ENCODE measurements around the gene CCND1. TPM values are rescaled to one million over a fixed set of nuclear protein-coding genes. Genes with fewer than 3 reads are reported as not detected.

CCND1 gene
- total and polyA plus RNA-seq, 9 of the 15 experiments (the other 6 are each of a cell fraction or from before 2014, with no cell fraction given): 0.04 to 23.3 (median 3.8) TPM

DNA sequence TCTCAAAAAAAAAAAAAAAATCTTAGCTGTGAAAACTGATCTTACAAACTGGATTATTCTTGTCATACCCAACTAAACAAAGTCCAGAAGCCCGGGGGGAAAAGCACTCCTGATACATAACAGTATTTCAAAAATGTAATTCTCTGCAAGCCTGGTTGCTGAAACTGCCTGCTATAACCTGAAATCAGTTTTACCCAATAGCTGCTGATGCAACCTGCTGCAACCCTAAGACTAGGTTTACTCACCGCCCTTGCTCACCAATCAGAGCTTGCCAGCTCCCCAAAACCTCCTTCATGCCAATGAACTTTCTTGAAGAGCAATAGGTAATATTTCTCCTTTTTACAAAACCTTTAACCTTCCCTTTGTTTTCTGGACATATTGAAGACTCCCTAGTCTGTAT lies 50.5 kb downstream of the CCND1 start:
- no TSS peak for BruUV-seq (replicated peaks)
- Histone ChIP-seq H3K4me2 (ENCODE audit: insufficient read depth, low read length) (no peak overlapping the region), H3K4me1 (replicated peaks in 1 of 2; ENCODE audit: control insufficient read depth in 2 of 2, insufficient read depth in 2 of 2, low read length in 2 of 2) (peaks cover 3 to 5% of the 10 kb centered on the region in 2 experiments; a peak in 4 of 5 replicates), H3K79me2 (ENCODE audit: control insufficient read depth, insufficient read depth, low read length) (no peaks in the 10 kb centered on the region), H3K9ac (ENCODE audit: insufficient read depth in 1 of 2, low read depth in 2 of 2, low read length in 2 of 2) (no peak overlapping the region), H3K4me3 (no peak overlapping the region), H4K20me1 (replicated peaks; ENCODE audit: control insufficient read depth, insufficient read depth, low read length) (no peaks in the 10 kb centered on the region), H3K36me3 (ENCODE audit: control insufficient read depth, insufficient read depth, low read length) (no peaks in the 10 kb centered on the region), H2AFZ (ENCODE audit: low read depth, low read length) (no peak overlapping the region), H3K27me3 (ENCODE audit: control insufficient read depth in 2 of 2, insufficient read depth in 2 of 2, low read length in 2 of 2) (peaks cover 15% of the 10 kb centered on the region in 2 experiments), H3K9me1 (ENCODE audit: control insufficient read depth, insufficient read depth, low read length) (no peaks in the 10 kb centered on the region), H3K9me3 (replicated peaks; ENCODE audit: control insufficient read depth, insufficient read depth, low read depth, low read length) (no peaks in the 10 kb centered on the region), H3K27ac (ENCODE audit: extremely low read depth, low read depth, low read length) (no peak overlapping the region)
- 3% methylated on average over 2 of the region's 2 CpGs for WGBS (ENCODE audit: insufficient coverage, low coverage, missing lambda C conversion rate)
- FAIRE-seq (no peak), DNase-seq (ENCODE audit: extremely low read depth in 1 of 4, low spot score in 3 of 4) (peak in 1 of 4 experiments; percentile 31), ATAC-seq (peak; percentile 64)
- POLR2A ChIA-PET: interaction anchor here (0.6 to 1.0 kb wide), 2 partner anchors 8 to 669 kb away, joined by 3 read pairs; no protein-coding TSS in a partner anchor
- CTCF ChIA-PET (ENCODE audit: low intra/inter-chr PET ratio): no interaction called here
- intact Hi-C loops (cut with micrococcal nuclease) (no loop called here), in situ Hi-C loops (cut with MboI) (loop anchor here (5.0 kb wide), 2 partner anchors 106 to 506 kb away; no protein-coding TSS in a partner anchor)
- TF ChIP-seq, protein P1, sequence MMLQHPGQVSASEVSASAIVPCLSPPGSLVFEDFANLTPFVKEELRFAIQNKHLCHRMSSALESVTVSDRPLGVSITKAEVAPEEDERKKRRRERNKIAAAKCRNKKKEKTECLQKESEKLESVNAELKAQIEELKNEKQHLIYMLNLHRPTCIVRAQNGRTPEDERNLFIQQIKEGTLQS (IDR thresholded peaks at IDR 0.05): peak; percentile 86
- TF ChIP-seq, protein P1 (CRISPR knock-in tag; conservative IDR thresholded peaks at IDR 0.05): no peak
- peak; percentile 87 for TF ChIP-seq EP300 (IDR thresholded peaks at IDR 0.05; ENCODE audit: low read length)
- peak; percentile 50; the same call in 1 of the 2 replicates for TF ChIP-seq JUN (IDR thresholded peaks at IDR 0.05; ENCODE audit: borderline replicate concordance, low read depth, low read length)
- no peak for TF ChIP-seq JUN (CRISPR knock-in tag; IDR thresholded peaks at IDR 0.05; ENCODE audit: borderline replicate concordance)
- TF ChIP-seq, protein P2, sequence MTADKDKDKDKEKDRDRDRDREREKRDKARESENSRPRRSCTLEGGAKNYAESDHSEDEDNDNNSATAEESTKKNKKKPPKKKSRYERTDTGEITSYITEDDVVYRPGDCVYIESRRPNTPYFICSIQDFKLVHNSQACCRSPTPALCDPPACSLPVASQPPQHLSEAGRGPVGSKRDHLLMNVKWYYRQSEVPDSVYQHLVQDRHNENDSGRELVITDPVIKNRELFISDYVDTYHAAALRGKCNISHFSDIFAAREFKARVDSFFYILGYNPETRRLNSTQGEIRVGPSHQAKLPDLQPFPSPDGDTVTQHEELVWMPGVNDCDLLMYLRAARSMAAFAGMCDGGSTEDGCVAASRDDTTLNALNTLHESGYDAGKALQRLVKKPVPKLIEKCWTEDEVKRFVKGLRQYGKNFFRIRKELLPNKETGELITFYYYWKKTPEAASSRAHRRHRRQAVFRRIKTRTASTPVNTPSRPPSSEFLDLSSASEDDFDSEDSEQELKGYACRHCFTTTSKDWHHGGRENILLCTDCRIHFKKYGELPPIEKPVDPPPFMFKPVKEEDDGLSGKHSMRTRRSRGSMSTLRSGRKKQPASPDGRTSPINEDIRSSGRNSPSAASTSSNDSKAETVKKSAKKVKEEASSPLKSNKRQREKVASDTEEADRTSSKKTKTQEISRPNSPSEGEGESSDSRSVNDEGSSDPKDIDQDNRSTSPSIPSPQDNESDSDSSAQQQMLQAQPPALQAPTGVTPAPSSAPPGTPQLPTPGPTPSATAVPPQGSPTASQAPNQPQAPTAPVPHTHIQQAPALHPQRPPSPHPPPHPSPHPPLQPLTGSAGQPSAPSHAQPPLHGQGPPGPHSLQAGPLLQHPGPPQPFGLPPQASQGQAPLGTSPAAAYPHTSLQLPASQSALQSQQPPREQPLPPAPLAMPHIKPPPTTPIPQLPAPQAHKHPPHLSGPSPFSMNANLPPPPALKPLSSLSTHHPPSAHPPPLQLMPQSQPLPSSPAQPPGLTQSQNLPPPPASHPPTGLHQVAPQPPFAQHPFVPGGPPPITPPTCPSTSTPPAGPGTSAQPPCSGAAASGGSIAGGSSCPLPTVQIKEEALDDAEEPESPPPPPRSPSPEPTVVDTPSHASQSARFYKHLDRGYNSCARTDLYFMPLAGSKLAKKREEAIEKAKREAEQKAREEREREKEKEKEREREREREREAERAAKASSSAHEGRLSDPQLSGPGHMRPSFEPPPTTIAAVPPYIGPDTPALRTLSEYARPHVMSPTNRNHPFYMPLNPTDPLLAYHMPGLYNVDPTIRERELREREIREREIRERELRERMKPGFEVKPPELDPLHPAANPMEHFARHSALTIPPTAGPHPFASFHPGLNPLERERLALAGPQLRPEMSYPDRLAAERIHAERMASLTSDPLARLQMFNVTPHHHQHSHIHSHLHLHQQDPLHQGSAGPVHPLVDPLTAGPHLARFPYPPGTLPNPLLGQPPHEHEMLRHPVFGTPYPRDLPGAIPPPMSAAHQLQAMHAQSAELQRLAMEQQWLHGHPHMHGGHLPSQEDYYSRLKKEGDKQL (CRISPR knock-in tag; IDR thresholded peaks at IDR 0.05; ENCODE audit: borderline replicate concordance): no peak
- no peak for TF ChIP-seq CBX8 (IDR thresholded peaks at IDR 0.05; ENCODE audit: borderline replicate concordance, extremely low read depth, low read depth, low read length, poor library complexity, severe bottlenecking)
- peak; percentile 23; the same call in 1 of the 2 replicates for TF ChIP-seq EP400 (IDR thresholded peaks at IDR 0.05)
- TF ChIP-seq, protein P3, sequence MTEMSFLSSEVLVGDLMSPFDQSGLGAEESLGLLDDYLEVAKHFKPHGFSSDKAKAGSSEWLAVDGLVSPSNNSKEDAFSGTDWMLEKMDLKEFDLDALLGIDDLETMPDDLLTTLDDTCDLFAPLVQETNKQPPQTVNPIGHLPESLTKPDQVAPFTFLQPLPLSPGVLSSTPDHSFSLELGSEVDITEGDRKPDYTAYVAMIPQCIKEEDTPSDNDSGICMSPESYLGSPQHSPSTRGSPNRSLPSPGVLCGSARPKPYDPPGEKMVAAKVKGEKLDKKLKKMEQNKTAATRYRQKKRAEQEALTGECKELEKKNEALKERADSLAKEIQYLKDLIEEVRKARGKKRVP (CRISPR knock-in tag; IDR thresholded peaks at IDR 0.05): 0 out of 2 replicates have a peak, but pooled peaks have one; percentile 61
- 0 out of 2 replicates have a peak, but pooled peaks have one; percentile 9 for TF ChIP-seq CEBPB (tag; IDR thresholded peaks at IDR 0.05)
- peak; percentile 82 for TF ChIP-seq ZEB2 (IDR thresholded peaks at IDR 0.05)
- TF ChIP-seq, protein P4, sequence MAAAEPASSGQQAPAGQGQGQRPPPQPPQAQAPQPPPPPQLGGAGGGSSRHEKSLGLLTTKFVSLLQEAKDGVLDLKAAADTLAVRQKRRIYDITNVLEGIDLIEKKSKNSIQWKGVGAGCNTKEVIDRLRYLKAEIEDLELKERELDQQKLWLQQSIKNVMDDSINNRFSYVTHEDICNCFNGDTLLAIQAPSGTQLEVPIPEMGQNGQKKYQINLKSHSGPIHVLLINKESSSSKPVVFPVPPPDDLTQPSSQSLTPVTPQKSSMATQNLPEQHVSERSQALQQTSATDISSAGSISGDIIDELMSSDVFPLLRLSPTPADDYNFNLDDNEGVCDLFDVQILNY (CRISPR knock-in tag; IDR thresholded peaks at IDR 0.05): no peak
- TF ChIP-seq CEBPG (CRISPR knock-in tag; IDR thresholded peaks at IDR 0.05): peak; percentile 95
- TF ChIP-seq CEBPG (tag; conservative IDR thresholded peaks at IDR 0.05 in 1 of 2, IDR thresholded peaks at IDR 0.05 in 1 of 2): peak; percentile 67 to 97
